A673 (cell line): ENCODE data around the gene C1QTNF9. TPM values are rescaled to one million over a fixed set of nuclear protein-coding genes. Genes with fewer than 3 reads are reported as not detected.

Experiments
- BruUV-seq: library from RNA; stranded (reverse); fragments of 400-500 nt; replicated peaks from 2 replicates; lab custom pipeline; 2021; lab: Mats Ljungman, UMichigan
- CTCF ChIA-PET: fragments of 300-600 bp; sonication (Branson Sonifier 250); formaldehyde crosslinking; loops from one replicate; lab custom pipeline; 2022; ENCODE audit warnings: antibody characterized with exemption; lab: Charles Lee
- POLR2A ChIA-PET: fragments of 300-600 bp; sonication (Branson Sonifier 250); formaldehyde crosslinking; loops from one replicate; lab custom pipeline; 2022; ENCODE audit warnings: antibody characterized with exemption; ENCODE audit not compliant: low non-redundant PET; lab: Charles Lee
- DNase-seq: peaks from one replicate; pipeline ENCODE4 v3.0.0-alpha.2; 2015; ENCODE audit warnings: low spot score
- H3K27ac ChIP-seq: fragments of 200-600 bp; sonication (generic); 2 replicates; pipeline ENCODE4 v1.5.1; 2016; ENCODE audit warnings: mixed run types, low read depth, mild to moderate bottlenecking, mixed read lengths, antibody characterized with exemption, low read length; ENCODE audit not compliant: poor library complexity, severe bottlenecking
- H3K27me3 ChIP-seq: fragments of 200-600 bp; sonication (generic); replicated peaks from 2 replicates; pipeline ENCODE4 v1.6.1; 2017; ENCODE audit warnings: mixed run types, low read depth, mild to moderate bottlenecking, mixed read lengths, antibody characterized with exemption, low read length; ENCODE audit not compliant: insufficient read depth, poor library complexity
- H3K36me3 ChIP-seq: fragments of 200-600 bp; sonication (generic); 2 replicates; pipeline ENCODE4 v1.6.1; 2016; ENCODE audit warnings: mixed run types, mild to moderate bottlenecking, mixed read lengths, antibody characterized with exemption, low read length; ENCODE audit not compliant: insufficient read depth, poor library complexity, severe bottlenecking
- H3K4me1 ChIP-seq: fragments of 200-600 bp; sonication (generic); 2 replicates; pipeline ENCODE4 v1.6.1; 2017; ENCODE audit warnings: mixed run types, mild to moderate bottlenecking, mixed read lengths, antibody characterized with exemption, low read length; ENCODE audit not compliant: insufficient read depth, poor library complexity, severe bottlenecking
- H3K4me3 ChIP-seq: fragments of 200-600 bp; sonication (generic); 2 replicates; pipeline ENCODE4 v1.5.1; 2016; ENCODE audit warnings: low read depth, mixed run types, mild to moderate bottlenecking, mixed read lengths, low read length; ENCODE audit not compliant: poor library complexity, severe bottlenecking
- H3K9me3 ChIP-seq: fragments of 200-600 bp; sonication (generic); 2 replicates; pipeline ENCODE4 v1.6.1; 2016; ENCODE audit warnings: mixed run types, low read depth, mild to moderate bottlenecking, mixed read lengths, antibody characterized with exemption, low read length; ENCODE audit not compliant: poor library complexity, severe bottlenecking
- EZH2 ChIP-seq: fragments of 200-600 bp; sonication (generic); IDR thresholded peaks from 2 replicates; pipeline ENCODE4 v1.6.1; 2017; ENCODE audit warnings: borderline replicate concordance, low read depth, mild to moderate bottlenecking, mixed read lengths, antibody characterized with exemption, low read length; ENCODE audit not compliant: poor library complexity, severe bottlenecking
- intact Hi-C: fragments of 100-400 bp; cut with micrococcal nuclease; formaldehyde crosslinking; loops from one replicate; pipeline ENCODE4 v1.10.0; 2022; ENCODE audit not compliant: unreplicated experiment
- total RNA-seq: library from RNA; stranded (reverse); gene quantifications from 2 replicates; pipeline ENCODE4 v1.2.3, GENCODE V29; 2021
- TF ChIP-seq, protein P1 (sequence below): fragments of 300-800, 200-600 bp; sonication (generic); conservative IDR thresholded peaks from 2 replicates; pipeline ENCODE4 v1.5.1; 2017; ENCODE audit warnings: low read depth, mild to moderate bottlenecking, antibody characterized with exemption, low read length, moderate library complexity, mixed read lengths

The C1QTNF9 gene
- total RNA-seq, 1 experiment from 2014 or later = 0.34 TPM

DNA sequence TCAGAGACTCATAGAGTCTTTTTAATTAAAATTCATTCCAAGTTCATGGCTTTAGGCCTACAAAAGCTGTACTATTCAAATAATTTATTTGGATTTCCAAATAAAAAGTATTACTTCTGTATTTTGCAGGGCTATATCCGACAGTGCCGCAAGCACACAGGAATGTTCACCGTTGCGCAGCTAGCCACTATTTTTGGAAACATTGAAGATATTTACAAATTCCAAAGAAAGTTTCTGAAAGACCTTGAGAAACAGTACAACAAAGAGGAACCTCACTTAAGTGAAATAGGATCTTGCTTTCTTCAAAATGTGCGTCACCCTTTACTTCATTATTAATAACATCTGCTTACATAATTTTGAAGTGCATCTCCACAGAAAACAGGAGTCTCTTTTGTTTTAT lies 20.5 kb upstream of the C1QTNF9 start:
- intact Hi-C loops = no loop called here

GRCh38 chr13:24290280-24290932 lies 19.0 kb upstream of the C1QTNF9 start:
- no TSS peak for BruUV-seq
- no peak for DNase-seq
- H3K4me1 ChIP-seq = peaks cover 34% of the 10 kb centered on the region
- peaks cover 82% of the 10 kb centered on the region for H3K36me3 ChIP-seq
- H3K27ac ChIP-seq = no peak overlapping the region
- intact Hi-C loops = no loop called here
- H3K4me3 ChIP-seq = no peak overlapping the region
- no peak for TF ChIP-seq EZH2
- TF ChIP-seq, protein P1, sequence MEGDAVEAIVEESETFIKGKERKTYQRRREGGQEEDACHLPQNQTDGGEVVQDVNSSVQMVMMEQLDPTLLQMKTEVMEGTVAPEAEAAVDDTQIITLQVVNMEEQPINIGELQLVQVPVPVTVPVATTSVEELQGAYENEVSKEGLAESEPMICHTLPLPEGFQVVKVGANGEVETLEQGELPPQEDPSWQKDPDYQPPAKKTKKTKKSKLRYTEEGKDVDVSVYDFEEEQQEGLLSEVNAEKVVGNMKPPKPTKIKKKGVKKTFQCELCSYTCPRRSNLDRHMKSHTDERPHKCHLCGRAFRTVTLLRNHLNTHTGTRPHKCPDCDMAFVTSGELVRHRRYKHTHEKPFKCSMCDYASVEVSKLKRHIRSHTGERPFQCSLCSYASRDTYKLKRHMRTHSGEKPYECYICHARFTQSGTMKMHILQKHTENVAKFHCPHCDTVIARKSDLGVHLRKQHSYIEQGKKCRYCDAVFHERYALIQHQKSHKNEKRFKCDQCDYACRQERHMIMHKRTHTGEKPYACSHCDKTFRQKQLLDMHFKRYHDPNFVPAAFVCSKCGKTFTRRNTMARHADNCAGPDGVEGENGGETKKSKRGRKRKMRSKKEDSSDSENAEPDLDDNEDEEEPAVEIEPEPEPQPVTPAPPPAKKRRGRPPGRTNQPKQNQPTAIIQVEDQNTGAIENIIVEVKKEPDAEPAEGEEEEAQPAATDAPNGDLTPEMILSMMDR = no peak
- ChIA-PET POLR2A (no interaction called here), CTCF (no interaction called here)
- H3K9me3 ChIP-seq = no peaks in the 10 kb centered on the region
- no peaks in the 10 kb centered on the region for H3K27me3 ChIP-seq

More for the DNA sequence above, 20.5 kb upstream of the C1QTNF9 start:
- no peak for DNase-seq
- no TSS peak for BruUV-seq
- CTCF ChIA-PET = no interaction called here
- Histone ChIP-seq H3K9me3 (no peaks in the 10 kb centered on the region), H3K4me1 (peaks cover 20% of the 10 kb centered on the region), H3K27ac (no peak overlapping the region), H3K4me3 (no peak overlapping the region), H3K27me3 (no peaks in the 10 kb centered on the region), H3K36me3 (peaks cover 84% of the 10 kb centered on the region)
- TF ChIP-seq, protein P1 = no peak
- no peak for TF ChIP-seq EZH2
- POLR2A ChIA-PET = no interaction called here

DNA sequence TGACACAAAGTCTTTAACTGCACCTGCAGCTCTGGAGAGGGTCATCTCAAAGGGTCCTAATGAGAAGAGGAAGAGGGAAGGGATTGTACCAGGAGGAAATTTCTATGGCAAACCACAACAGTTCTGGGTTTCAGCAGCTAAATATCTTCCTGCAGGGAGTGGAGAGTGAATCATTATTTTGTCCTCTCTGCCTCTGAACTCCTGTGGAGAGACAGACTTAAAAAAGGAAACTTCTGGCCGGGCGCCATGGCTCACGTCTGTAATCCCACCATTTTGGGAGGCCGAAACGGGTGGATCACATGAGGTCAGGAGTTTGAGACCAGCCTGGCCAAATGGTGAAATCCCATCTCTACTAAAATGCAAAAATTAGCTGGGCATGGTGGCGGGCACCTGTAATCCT lies 16.9 kb upstream of the C1QTNF9 start:
- POLR2A ChIA-PET = no interaction called here
- H3K4me3 ChIP-seq = peak overlapping the region; percentile 34
- DNase-seq = peak; percentile 80
- intact Hi-C loops = loop anchor here (2.0 kb wide), 1 partner anchor 14 kb away; no protein-coding TSS in a partner anchor
- CTCF ChIA-PET = interaction anchor here (0.9 kb wide), 1 partner anchor 10 kb away, joined by 3 read pairs; no protein-coding TSS in a partner anchor
- H3K27me3 ChIP-seq = no peaks in the 10 kb centered on the region
- H3K27ac ChIP-seq = peak overlapping the region; percentile 87
- H3K36me3 ChIP-seq = peaks cover 83% of the 10 kb centered on the region
- H3K4me1 ChIP-seq = peaks cover 34% of the 10 kb centered on the region
- BruUV-seq = no TSS peak
- no peaks in the 10 kb centered on the region for H3K9me3 ChIP-seq
- TF ChIP-seq, protein P1 = no peak
- TF ChIP-seq EZH2 = no peak
